Body of pancreas (tissue), 4 donors: ENCODE data around the gene TRIM25.

Source experiments
- POLR2A ChIP-seq, 3 donors: fragments of 450-650 bp; IDR thresholded peaks; one replicate each; pipeline ENCODE4 v1.6.1; 2016; ENCODE audit warnings: antibody characterized with exemption in 3 of 3, mild to moderate bottlenecking in 2 of 3
- TF ChIP-seq, protein P1 (sequence below), 7 experiments: fragments of 450-650 bp in 4 of 7; fragments of 200-600 bp in 3 of 7; sonication (generic) in 3 of 7; IDR thresholded peaks; one replicate each; pipeline ENCODE4 v1.5.1; 2016 to 2019; ENCODE audit warnings: antibody characterized with exemption in 7 of 7

DNA sequence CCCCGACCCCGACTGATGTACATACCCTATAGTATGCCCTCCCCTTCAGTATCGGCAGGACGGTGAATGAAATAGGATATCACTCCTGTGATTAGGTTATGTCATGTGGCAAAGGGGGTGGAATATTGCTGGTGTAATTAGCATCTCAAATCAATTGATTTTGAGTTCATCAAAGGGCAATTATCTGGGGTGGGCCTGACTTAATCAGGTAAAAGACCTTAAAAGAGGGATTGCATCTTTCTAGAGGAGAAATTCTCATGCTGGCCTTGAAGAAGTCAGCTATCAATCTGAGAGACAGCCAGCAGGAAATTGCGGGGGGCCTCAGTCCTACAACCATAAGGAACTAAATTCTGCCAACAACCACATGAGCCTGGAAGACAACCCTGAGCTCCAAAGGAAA is 10.3 kb downstream of the TRIM25 start:
- TF ChIP-seq, protein P1, sequence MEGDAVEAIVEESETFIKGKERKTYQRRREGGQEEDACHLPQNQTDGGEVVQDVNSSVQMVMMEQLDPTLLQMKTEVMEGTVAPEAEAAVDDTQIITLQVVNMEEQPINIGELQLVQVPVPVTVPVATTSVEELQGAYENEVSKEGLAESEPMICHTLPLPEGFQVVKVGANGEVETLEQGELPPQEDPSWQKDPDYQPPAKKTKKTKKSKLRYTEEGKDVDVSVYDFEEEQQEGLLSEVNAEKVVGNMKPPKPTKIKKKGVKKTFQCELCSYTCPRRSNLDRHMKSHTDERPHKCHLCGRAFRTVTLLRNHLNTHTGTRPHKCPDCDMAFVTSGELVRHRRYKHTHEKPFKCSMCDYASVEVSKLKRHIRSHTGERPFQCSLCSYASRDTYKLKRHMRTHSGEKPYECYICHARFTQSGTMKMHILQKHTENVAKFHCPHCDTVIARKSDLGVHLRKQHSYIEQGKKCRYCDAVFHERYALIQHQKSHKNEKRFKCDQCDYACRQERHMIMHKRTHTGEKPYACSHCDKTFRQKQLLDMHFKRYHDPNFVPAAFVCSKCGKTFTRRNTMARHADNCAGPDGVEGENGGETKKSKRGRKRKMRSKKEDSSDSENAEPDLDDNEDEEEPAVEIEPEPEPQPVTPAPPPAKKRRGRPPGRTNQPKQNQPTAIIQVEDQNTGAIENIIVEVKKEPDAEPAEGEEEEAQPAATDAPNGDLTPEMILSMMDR (IDR thresholded peaks at IDR 0.05), result no peak
- TF ChIP-seq POLR2A (IDR thresholded peaks at IDR 0.05), result no peak
